ENCODE measurements around the gene CLRN1. TPM values are rescaled to one million over a fixed set of nuclear protein-coding genes. Genes with fewer than 3 reads are reported as not detected.

Gene CLRN1
- total and polyA plus RNA-seq, 12 donors = 1.0 to 27.8 (median 10.5) TPM

- no peak overlapping the region for H3K27ac ChIP-seq
- WGBS, 4 donors = 66 to 84% (median 72%) methylated on average over 2 of the region's 2 CpGs
- no peaks in the 10 kb centered on the region for H3K9me3 ChIP-seq (replicated peaks in 1 of 3)
- no peaks in the 10 kb centered on the region for H3K27me3 ChIP-seq
- no peaks in the 10 kb centered on the region for H3K4me1 ChIP-seq (replicated peaks in 1 of 2)
- no peak for DNase-seq
- no peaks in the 10 kb centered on the region for H3K36me3 ChIP-seq (replicated peaks in 1 of 2)
- H3K4me3 ChIP-seq = no peak overlapping the region
- TF ChIP-seq POLR2A (IDR thresholded peaks at IDR 0.05) (no peak), CTCF (IDR thresholded peaks at IDR 0.05) (no peak)
- intact Hi-C loops (cut with DNase I) = no loop called here
Observed at GRCh38 chr3:150878996-150879575, 93.4 kb downstream of the CLRN1 start.

GRCh38 chr3:150878290-150878689, 94.2 kb downstream of the CLRN1 start:
- no peaks in the 10 kb centered on the region for H3K27me3 ChIP-seq
- intact Hi-C loops (cut with DNase I) = no loop called here
- DNase-seq = no peak
- no peak for TF ChIP-seq POLR2A (IDR thresholded peaks at IDR 0.05)
- no peak for TF ChIP-seq CTCF (IDR thresholded peaks at IDR 0.05)
- H3K4me3 ChIP-seq = no peak overlapping the region
- no peaks in the 10 kb centered on the region for H3K4me1 ChIP-seq (replicated peaks in 1 of 2)
- H3K36me3 ChIP-seq (replicated peaks in 1 of 2) = no peaks in the 10 kb centered on the region
- WGBS, 4 donors = 84 to 86% (median 85%) methylated on average over 1 of the region's 1 CpG
- no peak overlapping the region for H3K27ac ChIP-seq
- H3K9me3 ChIP-seq (replicated peaks in 1 of 3) = no peaks in the 10 kb centered on the region

- no peak overlapping the region for H3K27ac ChIP-seq
- 75 to 86% (median 82%) methylated on average over 3 of the region's 3 CpGs for WGBS, 4 donors
- no peak for DNase-seq
- intact Hi-C loops (cut with DNase I) = no loop called here
- H3K27me3 ChIP-seq = no peaks in the 10 kb centered on the region
- no peak for TF ChIP-seq POLR2A (IDR thresholded peaks at IDR 0.05)
- TF ChIP-seq CTCF (IDR thresholded peaks at IDR 0.05) = no peak
- H3K4me1 ChIP-seq (replicated peaks in 1 of 2) = no peaks in the 10 kb centered on the region
- H3K9me3 ChIP-seq (replicated peaks in 1 of 3) = no peaks in the 10 kb centered on the region
- H3K4me3 ChIP-seq = no peak overlapping the region
- H3K36me3 ChIP-seq (replicated peaks in 1 of 2) = no peaks in the 10 kb centered on the region
Observed at GRCh38 chr3:150877303-150877702, 95.2 kb downstream of the CLRN1 start.

GRCh38 chr3:150876611-150877265, 95.8 kb downstream of the CLRN1 start:
- DNase-seq = no peak
- no peak for TF ChIP-seq POLR2A (IDR thresholded peaks at IDR 0.05)
- TF ChIP-seq CTCF (IDR thresholded peaks at IDR 0.05) = no peak
- no peak overlapping the region for H3K27ac ChIP-seq
- no peak overlapping the region for H3K4me3 ChIP-seq
- no peaks in the 10 kb centered on the region for H3K4me1 ChIP-seq (replicated peaks in 1 of 2)
- no peaks in the 10 kb centered on the region for H3K27me3 ChIP-seq
- H3K36me3 ChIP-seq (replicated peaks in 1 of 2) = no peaks in the 10 kb centered on the region
- 88 to 91% (median 89%) methylated on average over 6 of the region's 6 CpGs for WGBS, 4 donors
- no peaks in the 10 kb centered on the region for H3K9me3 ChIP-seq (replicated peaks in 1 of 3)
- intact Hi-C loops (cut with DNase I) = no loop called here

Other genes with a start within 250 kb of the CLRN1 start
- gene SIAH2, start 209.6 kb downstream of the CLRN1 start, total RNA-seq = 100 to 1,000 TPM in 7 of 9 donors, 10 to 100 TPM in 2; 59.8 to 216 (median 116) TPM
- 10 to 100 TPM; 22.1 to 75.6 (median 24.3) TPM for gene SIAH2, start 209.6 kb downstream of the CLRN1 start, polyA plus RNA-seq
- 1 to 10 TPM in 2 of 9 donors, not detected in 7; 1.4 to 2.9 TPM for gene MINDY4B, start 67.3 kb downstream of the CLRN1 start, total RNA-seq
- gene MINDY4B, start 67.3 kb downstream of the CLRN1 start, polyA plus RNA-seq = 1 to 10 TPM in 1 of 3 donors, under 1 TPM in 2; 0.71 to 1.9 (median 0.74) TPM
- gene MED12L, start 112.9 kb upstream of the CLRN1 start, total RNA-seq = 10 to 100 TPM in 4 of 9 donors, 1 to 10 TPM in 5; 2.7 to 25.0 (median 8.8) TPM
- 1 to 10 TPM in 2 of 3 donors, under 1 TPM in 1; 0.77 to 4.6 (median 1.6) TPM for gene MED12L, start 112.9 kb upstream of the CLRN1 start, polyA plus RNA-seq
- 1 to 10 TPM in 1 of 9 donors, under 1 TPM in 6, not detected in 2; 0.06 to 1.3 (median 0.41) TPM for gene GPR171, start 230.5 kb upstream of the CLRN1 start, total RNA-seq
- gene GPR171, start 230.5 kb upstream of the CLRN1 start, polyA plus RNA-seq = 1 to 10 TPM in 1 of 3 donors, under 1 TPM in 2; 0.44 to 2.0 (median 0.64) TPM

Data from adrenal gland (tissue), 12 donors.